ENCODE results near the gene IGFL1. TPM values are rescaled to one million over a fixed set of nuclear protein-coding genes. Genes with fewer than 3 reads are reported as not detected.
"Not testable (repeated sequence)": the region's sequence is repeated elsewhere in the genome, so short reads cannot be mapped to it uniquely, and the experiment has no call there.

Gene IGFL1
- total RNA-seq, 1 donor from 2014 or later, result not detected

GRCh38 chr19:46192992-46193650 is 36.4 kb upstream of the IGFL1 start:
- no peak overlapping the region for H3K4me3 Mint-ChIP-seq (ENCODE audit: low read depth)
- H3K4me1 Mint-ChIP-seq (ENCODE audit: low read depth), result peaks cover 2% of the 10 kb centered on the region
- DNase-seq (ENCODE audit: low spot score, unreplicated experiment), result no peak
- TF ChIP-seq CTCF (IDR thresholded peaks at IDR 0.05; ENCODE audit: unreplicated experiment), result no peak
- no peak overlapping the region for H3K27ac Mint-ChIP-seq
- H3K27me3 Mint-ChIP-seq, result peaks cover 30% of the 10 kb centered on the region
- no peaks in the 10 kb centered on the region for H3K9me3 Mint-ChIP-seq (ENCODE audit: low read depth)
- H3K36me3 Mint-ChIP-seq (ENCODE audit: insufficient read depth), result no peaks in the 10 kb centered on the region

GRCh38 chr19:46193678-46194077 is 35.9 kb upstream of the IGFL1 start:
- TF ChIP-seq CTCF (IDR thresholded peaks at IDR 0.05; ENCODE audit: unreplicated experiment), result no peak
- Mint-ChIP-seq H3K27me3 (peaks cover 30% of the 10 kb centered on the region), H3K4me3 (ENCODE audit: low read depth) (no peak overlapping the region), H3K9me3 (ENCODE audit: low read depth) (no peaks in the 10 kb centered on the region), H3K36me3 (ENCODE audit: insufficient read depth) (no peaks in the 10 kb centered on the region), H3K27ac (no peak overlapping the region), H3K4me1 (ENCODE audit: low read depth) (peaks cover 2% of the 10 kb centered on the region)
- no peak for DNase-seq (ENCODE audit: low spot score, unreplicated experiment)

GRCh38 chr19:46195104-46195503 is 34.4 kb upstream of the IGFL1 start:
- no peak for DNase-seq (ENCODE audit: low spot score, unreplicated experiment)
- H3K27ac Mint-ChIP-seq, result peak overlapping the region; percentile 48
- H3K36me3 Mint-ChIP-seq (ENCODE audit: insufficient read depth), result no peaks in the 10 kb centered on the region
- peaks cover 30% of the 10 kb centered on the region for H3K27me3 Mint-ChIP-seq
- no peak for TF ChIP-seq CTCF (IDR thresholded peaks at IDR 0.05; ENCODE audit: unreplicated experiment)
- no peak overlapping the region for H3K4me3 Mint-ChIP-seq (ENCODE audit: low read depth)
- H3K9me3 Mint-ChIP-seq (ENCODE audit: low read depth), result no peaks in the 10 kb centered on the region
- H3K4me1 Mint-ChIP-seq (ENCODE audit: low read depth), result peaks cover 2% of the 10 kb centered on the region

GRCh38 chr19:46195919-46196318 is 33.6 kb upstream of the IGFL1 start:
- Mint-ChIP-seq H3K27me3 (peaks cover 27% of the 10 kb centered on the region), H3K27ac (peak overlapping the region; percentile 83)
- not testable (repeated sequence) for DNase-seq (ENCODE audit: low spot score, unreplicated experiment); H3K4me3 Mint-ChIP-seq (ENCODE audit: low read depth); H3K9me3 Mint-ChIP-seq (ENCODE audit: low read depth); H3K4me1 Mint-ChIP-seq (ENCODE audit: low read depth); H3K36me3 Mint-ChIP-seq (ENCODE audit: insufficient read depth)

- DNase-seq (ENCODE audit: low spot score, unreplicated experiment), result no peak
- Mint-ChIP-seq H3K9me3 (ENCODE audit: low read depth) (no peaks in the 10 kb centered on the region), H3K36me3 (ENCODE audit: insufficient read depth) (no peaks in the 10 kb centered on the region), H3K4me1 (ENCODE audit: low read depth) (peaks cover 2% of the 10 kb centered on the region), H3K27me3 (peaks cover 23% of the 10 kb centered on the region), H3K4me3 (ENCODE audit: low read depth) (no peak overlapping the region), H3K27ac (peak overlapping the region; percentile 48)
- TF ChIP-seq CTCF (IDR thresholded peaks at IDR 0.05; ENCODE audit: unreplicated experiment), result no peak
Observed at GRCh38 chr19:46196410-46197124, 33.0 kb upstream of the IGFL1 start.

Measured in progenitor cell of endocrine pancreas (in vitro differentiated cells).